SK-N-MC (cell line): ENCODE results near the gene GRIA3.

Source experiments
- DNase-seq: peaks from one replicate; pipeline ENCODE4 v3.0.0-alpha.2; 2011; ENCODE audit warnings: low read depth, low spot score
- H3K27ac ChIP-seq: fragments of 200-600 bp; sonication (generic); 2 replicates; pipeline ENCODE4 v1.5.1; 2016; ENCODE audit warnings: mixed run types
- H3K36me3 ChIP-seq: fragments of 200-600 bp; sonication (generic); 2 replicates; pipeline ENCODE4 v1.6.1; 2017; ENCODE audit warnings: antibody characterized with exemption, low read length, mixed read lengths; ENCODE audit not compliant: insufficient read depth
- H3K4me3 ChIP-seq: fragments of 200-600 bp; sonication (generic); 2 replicates; pipeline ENCODE4 v1.5.1; 2016
- H3K9ac ChIP-seq: fragments of 200-600 bp; sonication (generic); 2 replicates; pipeline ENCODE4 v1.8.0; 2017; ENCODE audit warnings: mixed run types, mixed read lengths; ENCODE audit not compliant: insufficient read length
- H3K9me3 ChIP-seq: fragments of 200-600 bp; sonication (generic); 2 replicates; pipeline ENCODE4 v1.6.1; 2017; ENCODE audit warnings: low read depth, mild to moderate bottlenecking, antibody characterized with exemption, low read length, moderate library complexity, mixed read lengths
- EZH2 ChIP-seq: fragments of 200-600 bp; sonication (generic); IDR thresholded peaks from one replicate; pipeline ENCODE4 v1.6.1; 2017; ENCODE audit warnings: antibody characterized with exemption
- FOXP2 ChIP-seq: optimal IDR thresholded peaks from 2 replicates; pipeline ENCODE3; 2011; ENCODE audit warnings: mild to moderate bottlenecking, moderate library complexity; ENCODE audit not compliant: insufficient read depth; ENCODE audit errors: extremely low read length, control extremely low read depth
- POLR2AphosphoS5 ChIP-seq: IDR thresholded peaks from 2 replicates; pipeline ENCODE4 v1.6.1; 2012; ENCODE audit warnings: mild to moderate bottlenecking, low read depth, low read length, borderline replicate concordance

The GRIA3 gene

DNA sequence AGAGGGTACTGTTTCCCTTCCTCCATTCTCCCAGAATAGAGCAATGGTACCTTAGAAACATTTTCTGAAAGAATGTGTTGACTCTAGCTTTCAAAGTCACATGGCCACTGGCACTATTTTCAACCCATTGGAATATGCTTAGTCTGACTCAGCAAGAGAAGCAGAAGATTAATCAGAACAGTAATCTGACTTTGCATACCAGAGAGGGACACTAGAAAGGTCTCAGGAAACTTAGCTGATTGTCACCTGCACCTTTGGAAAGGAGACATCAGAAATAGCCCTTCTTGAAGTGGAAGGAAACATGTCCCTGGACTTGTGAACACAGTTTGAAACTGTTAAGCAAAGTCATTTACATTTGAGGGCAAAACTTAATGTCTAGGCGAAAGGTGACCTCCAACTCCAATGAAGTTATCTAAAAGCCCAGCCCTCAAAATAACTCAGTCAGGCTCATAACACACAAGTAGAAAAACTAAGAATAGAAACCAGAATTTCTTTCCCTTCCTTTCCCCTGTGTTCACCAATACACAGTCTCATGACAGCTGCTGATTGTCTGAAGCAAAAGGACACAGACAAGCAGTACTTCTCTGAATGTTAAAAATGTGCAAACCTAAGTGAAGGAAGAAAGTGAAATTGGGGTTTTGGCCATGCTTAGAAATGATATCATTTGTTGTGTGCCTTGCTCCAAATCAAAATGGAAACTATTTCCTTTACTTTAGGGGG is 270.8 kb downstream of the GRIA3 start:
- DNase-seq: no peak
- TF ChIP-seq FOXP2 (no peak), POLR2AphosphoS5 (no peak), EZH2 (no peak)
- no peak overlapping the region for H3K4me3 ChIP-seq
- H3K36me3 ChIP-seq: no peaks in the 10 kb centered on the region
- H3K9ac ChIP-seq: no peak overlapping the region
- no peak overlapping the region for H3K27ac ChIP-seq
- H3K9me3 ChIP-seq: no peaks in the 10 kb centered on the region

DNA sequence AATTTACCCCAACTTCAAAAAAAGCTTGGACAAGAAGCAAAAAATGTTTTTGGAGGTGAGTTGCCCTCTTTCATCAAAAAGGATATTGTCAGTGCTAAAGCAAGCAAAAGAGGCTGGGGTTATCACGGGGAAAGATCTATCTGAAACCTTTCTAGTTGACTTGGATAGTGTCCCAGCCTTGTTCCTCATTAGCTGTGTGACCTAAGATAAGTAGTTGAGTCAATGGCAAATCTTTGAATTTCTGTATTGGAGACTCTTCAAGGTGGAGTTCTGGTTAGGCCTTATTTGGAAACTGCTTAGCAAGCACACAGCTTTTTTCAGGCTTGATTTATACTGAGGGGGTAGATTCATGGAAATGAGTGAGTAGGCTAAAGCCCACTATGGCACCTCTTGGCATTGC is 271.6 kb downstream of the GRIA3 start:
- Histone ChIP-seq H3K9ac (no peak overlapping the region), H3K27ac (no peak overlapping the region), H3K36me3 (no peaks in the 10 kb centered on the region), H3K9me3 (no peaks in the 10 kb centered on the region), H3K4me3 (no peak overlapping the region)
- no peak for DNase-seq
- TF ChIP-seq FOXP2 (no peak), POLR2AphosphoS5 (no peak), EZH2 (no peak)

DNA sequence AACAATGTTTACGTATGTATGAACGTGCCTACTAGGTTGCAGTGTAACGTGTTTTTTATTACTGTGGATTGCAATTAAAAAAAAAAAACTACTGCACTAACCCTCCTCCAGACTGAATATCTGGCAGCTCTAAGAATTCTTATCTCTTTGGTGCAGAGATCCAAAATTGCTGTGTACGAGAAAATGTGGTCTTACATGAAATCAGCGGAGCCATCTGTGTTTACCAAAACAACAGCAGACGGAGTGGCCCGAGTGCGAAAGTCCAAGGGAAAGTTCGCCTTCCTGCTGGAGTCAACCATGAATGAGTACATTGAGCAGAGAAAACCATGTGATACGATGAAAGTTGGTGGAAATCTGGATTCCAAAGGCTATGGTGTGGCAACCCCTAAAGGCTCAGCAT is 280.6 kb downstream of the GRIA3 start:
- H3K27ac ChIP-seq: no peak overlapping the region
- DNase-seq: no peak
- H3K9ac ChIP-seq: no peak overlapping the region
- H3K9me3 ChIP-seq: no peaks in the 10 kb centered on the region
- no peak for TF ChIP-seq POLR2AphosphoS5
- no peak for TF ChIP-seq FOXP2
- TF ChIP-seq EZH2: no peak
- H3K36me3 ChIP-seq: no peaks in the 10 kb centered on the region
- H3K4me3 ChIP-seq: no peak overlapping the region

DNA sequence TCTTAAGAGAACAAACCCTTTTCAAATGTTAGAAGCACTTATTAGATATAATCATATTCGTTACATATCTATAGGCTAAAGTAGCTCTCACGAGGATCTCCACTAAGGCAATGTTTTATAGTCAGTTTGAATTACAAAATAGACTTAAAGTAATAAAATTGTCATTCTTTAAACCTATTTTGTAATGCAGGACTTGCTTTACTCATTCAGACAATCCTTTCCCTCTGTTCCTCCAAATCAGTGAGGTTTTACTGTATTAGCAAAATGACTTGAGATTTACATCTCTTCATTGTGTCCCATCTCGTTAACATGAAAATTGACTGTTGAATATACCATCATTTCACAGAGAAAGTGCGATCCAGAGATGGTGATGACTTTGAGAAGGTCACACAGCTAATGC is 284.4 kb downstream of the GRIA3 start:
- Histone ChIP-seq H3K9ac (no peak overlapping the region), H3K27ac (no peak overlapping the region), H3K9me3 (no peaks in the 10 kb centered on the region), H3K36me3 (no peaks in the 10 kb centered on the region), H3K4me3 (no peak overlapping the region)
- no peak for TF ChIP-seq EZH2
- no peak for TF ChIP-seq POLR2AphosphoS5
- no peak for TF ChIP-seq FOXP2
- DNase-seq: no peak

DNA sequence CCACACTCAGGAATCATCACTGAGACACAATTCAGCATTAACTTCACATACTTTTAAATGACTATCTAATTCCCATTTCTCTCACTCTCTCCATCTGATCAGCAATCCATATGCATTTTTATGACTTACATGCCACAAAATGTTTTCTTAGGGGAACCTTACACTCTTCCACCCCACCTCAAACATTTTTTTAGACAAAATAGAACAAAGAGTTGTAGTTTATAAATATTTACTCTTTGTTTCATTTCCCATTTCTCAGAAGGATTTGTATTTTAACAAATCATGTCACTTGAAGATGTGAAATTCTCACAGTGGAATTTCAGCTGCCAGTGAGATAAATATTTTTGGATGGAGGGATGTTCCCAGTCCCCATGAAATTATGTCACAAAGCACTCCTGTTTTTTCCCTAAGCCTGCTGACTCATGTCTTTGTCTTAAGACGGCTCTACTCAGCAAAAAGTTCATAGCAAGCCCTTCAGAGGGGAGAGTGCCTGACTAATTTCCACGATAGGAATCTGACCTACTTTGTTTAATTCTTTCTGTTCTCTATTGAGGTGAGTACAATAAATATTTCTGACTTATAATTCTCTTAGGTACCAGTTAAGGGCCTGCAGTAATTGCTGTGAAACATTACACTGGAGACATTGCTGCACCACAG is 291.1 kb downstream of the GRIA3 start:
- DNase-seq: no peak
- H3K36me3 ChIP-seq: no peaks in the 10 kb centered on the region
- H3K9ac ChIP-seq: no peak overlapping the region
- TF ChIP-seq FOXP2: no peak
- H3K4me3 ChIP-seq: no peak overlapping the region
- H3K9me3 ChIP-seq: no peaks in the 10 kb centered on the region
- no peak overlapping the region for H3K27ac ChIP-seq

DNA sequence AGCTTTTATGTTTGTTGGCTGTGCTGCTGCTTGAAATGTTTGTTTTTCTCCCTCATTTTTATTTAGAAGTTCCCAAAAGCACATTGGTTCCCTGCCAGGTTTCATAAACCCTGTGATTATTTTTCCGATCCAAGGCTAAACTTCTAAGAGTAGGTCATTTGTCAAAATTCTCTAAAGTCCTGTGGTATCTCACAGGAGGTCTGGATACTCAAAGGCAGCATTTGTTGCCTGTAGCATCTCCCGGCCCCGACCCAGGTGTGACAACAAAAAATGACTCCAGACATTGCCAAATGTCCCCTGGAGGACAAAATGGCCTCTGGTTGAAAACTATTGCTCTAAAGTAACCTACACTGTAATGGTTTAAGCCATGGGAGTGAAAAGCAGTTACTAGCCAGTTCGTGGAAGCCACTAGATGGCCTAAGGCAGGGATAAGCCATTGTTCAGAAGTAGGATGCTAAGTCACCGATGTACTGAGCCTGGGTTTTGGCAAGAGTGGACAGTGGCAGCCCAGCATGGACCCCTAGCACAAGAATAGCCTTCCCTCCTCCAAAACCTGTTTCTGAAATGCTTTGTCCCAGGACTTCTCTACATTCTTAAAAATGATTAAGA is 292.6 kb downstream of the GRIA3 start:
- no peak overlapping the region for H3K27ac ChIP-seq
- DNase-seq: no peak
- no peak overlapping the region for H3K4me3 ChIP-seq
- H3K9me3 ChIP-seq: no peaks in the 10 kb centered on the region
- H3K36me3 ChIP-seq: no peaks in the 10 kb centered on the region
- no peak overlapping the region for H3K9ac ChIP-seq
- TF ChIP-seq FOXP2: no peak
- TF ChIP-seq POLR2AphosphoS5: no peak
- TF ChIP-seq EZH2: no peak

DNA sequence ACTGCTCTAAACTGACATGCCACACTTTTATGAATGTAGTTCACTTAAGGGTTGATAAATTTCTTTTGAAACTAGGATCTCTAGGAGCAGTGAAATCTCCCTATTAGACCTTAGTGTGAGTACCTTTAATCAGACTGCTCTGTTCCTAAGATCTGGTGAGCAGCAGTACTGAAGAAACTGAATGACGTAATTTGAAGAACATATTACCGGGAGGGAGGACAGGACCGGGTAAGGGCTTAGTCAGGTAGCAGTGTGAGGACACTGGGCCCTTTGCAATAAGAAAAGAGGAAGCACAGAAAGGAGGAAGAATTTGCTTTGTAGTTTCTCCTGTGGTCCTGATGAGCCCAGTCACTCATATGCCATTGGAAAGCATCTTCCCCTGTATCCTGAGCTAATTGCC is 293.6 kb downstream of the GRIA3 start:
- TF ChIP-seq EZH2 (no peak), FOXP2 (no peak), POLR2AphosphoS5 (no peak)
- no peak overlapping the region for H3K9ac ChIP-seq
- H3K27ac ChIP-seq: no peak overlapping the region
- H3K9me3 ChIP-seq: no peaks in the 10 kb centered on the region
- DNase-seq: no peak
- no peaks in the 10 kb centered on the region for H3K36me3 ChIP-seq
- H3K4me3 ChIP-seq: no peak overlapping the region

DNA sequence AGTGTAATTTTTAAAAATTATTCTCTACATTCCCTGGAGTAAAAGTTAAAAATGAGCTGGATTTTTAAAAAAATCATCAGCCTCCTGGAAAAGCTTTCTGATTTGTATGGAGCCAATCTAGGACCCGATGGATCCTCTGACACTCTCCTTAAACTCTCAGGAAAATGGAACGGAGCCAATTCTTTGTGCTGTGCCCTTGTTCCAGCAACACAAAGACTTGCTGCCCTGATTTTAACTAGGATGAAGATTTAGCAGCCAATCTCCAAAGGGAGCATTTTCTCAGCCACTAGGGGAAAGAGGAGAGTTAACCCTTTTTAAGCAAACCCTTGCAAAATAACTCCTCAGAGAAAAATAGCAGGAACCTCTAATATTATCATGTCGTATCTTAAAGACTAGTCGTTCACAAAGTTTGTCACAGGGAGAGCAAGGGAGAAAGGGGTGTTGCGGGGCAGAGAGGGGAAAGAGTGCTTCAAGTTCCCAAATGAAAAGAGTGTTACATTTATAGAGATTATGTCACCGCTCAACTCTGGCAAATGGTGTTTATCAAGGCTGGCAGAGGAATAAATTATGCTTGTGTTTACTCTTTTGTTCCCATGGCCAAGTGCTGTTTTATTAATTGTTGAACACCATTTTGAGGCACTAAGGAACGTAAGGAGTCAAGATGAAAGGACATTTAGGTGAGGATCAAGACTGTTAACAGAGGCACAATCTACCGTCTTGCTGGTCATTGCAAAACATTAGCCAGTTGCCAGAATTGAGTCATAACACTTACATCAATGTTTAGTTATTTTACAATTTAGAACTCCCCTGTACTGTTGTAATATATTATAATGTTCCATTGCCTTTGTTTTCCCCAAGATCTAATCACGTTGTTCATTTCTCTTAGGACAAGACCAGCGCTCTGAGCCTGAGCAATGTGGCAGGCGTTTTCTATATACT is 298.1 kb downstream of the GRIA3 start:
- no peak overlapping the region for H3K4me3 ChIP-seq
- no peak for DNase-seq
- no peaks in the 10 kb centered on the region for H3K36me3 ChIP-seq
- no peak overlapping the region for H3K9ac ChIP-seq
- H3K27ac ChIP-seq: no peak overlapping the region
- H3K9me3 ChIP-seq: no peaks in the 10 kb centered on the region
- no peak for TF ChIP-seq POLR2AphosphoS5
